Stimulated activated CD8-positive, alpha-beta memory T cell treated with anti-CD3 and anti-CD28 coated beads, Interleukin-7, amount 100 ng/mL, for 48 hours (primary cell): ENCODE measurements around the gene BMF.

Experiments used
- DNase-seq, 2 donors: peaks; one replicate each; pipeline ENCODE4 v3.0.0-alpha.2; 2020; ENCODE audit warnings: low read depth in 1 of 2; ENCODE audit errors: extremely low read depth in 1 of 2

Gene BMF

GRCh38 chr15:40050788-40051470, 57.8 kb downstream of the BMF start:
- DNase-seq: no peak

- no peak for DNase-seq
Observed at GRCh38 chr15:40048926-40049475, 59.7 kb downstream of the BMF start.

GRCh38 chr15:40048211-40048792, 60.4 kb downstream of the BMF start:
- no peak for DNase-seq

DNA sequence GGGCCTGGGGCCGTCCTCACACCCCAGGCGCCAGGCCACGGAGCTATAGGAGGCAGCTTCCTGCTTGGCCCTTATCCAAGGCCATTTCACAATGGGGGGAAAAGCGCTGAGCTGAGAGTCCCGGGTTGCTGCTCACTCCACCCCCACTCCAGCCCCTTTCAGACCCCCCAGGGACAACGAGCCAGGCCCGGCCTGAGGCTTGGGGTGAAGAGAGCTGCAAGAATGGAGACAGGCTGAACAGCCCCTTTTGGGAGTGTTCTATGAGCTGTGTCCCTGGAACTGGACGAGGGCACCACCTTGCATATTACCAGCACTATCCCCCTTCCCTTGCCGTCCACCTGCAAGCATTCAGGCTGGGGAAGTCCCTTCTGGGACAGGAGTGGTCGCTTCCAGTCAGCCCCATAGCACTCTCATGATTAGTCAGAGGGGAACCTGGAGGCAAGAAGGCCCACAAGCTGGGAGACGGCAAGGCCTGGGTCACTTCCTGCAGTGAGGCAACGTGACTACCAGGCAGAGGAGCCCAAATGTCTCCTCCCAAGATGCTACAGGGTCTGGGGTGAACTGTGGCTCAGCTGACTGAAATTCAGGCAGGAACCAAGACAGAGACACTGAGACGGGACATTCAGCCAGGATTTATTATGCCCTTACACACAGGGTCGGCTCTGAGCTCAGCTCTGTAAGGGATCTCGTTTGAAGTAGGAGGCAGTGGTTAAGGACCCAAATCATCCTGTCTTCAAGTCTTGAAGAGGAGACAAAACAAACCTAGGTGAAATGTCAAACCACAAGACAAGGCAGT, 61.1 kb downstream of the BMF start:
- peak; percentile 53 to 83 for DNase-seq

DNA sequence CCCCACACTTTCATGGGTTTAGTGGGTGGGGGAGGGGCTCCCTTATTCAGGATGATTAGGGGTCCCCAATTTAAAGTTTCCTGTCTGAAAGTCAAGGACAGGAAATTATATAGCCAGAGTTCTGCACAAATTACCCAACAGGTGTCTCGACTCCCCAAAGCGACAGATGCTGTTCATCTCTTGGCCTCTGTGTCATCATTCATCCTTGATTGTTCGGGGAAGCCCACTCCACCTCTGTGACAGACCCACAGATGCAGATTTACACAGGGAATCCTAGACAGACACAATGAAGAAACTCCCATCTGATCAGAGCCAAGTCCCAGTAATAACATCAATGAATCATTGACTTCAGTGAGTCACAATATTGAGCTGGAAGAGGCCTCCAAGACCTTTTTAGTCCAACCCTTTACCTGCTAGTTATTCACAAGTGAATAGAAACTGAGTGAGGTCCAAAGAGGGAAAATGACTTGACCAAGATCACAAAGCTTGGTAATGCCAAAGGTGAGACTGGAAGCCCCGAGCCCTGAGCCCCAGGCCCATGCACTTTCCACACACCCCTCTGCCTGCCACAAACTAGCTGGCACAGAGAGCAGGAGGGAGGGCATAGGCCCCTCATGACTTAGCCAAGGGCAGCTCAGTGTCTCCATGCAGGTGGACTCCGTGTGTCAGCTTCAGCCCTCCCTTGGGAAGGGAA, 61.8 kb downstream of the BMF start:
- no peak for DNase-seq

DNA sequence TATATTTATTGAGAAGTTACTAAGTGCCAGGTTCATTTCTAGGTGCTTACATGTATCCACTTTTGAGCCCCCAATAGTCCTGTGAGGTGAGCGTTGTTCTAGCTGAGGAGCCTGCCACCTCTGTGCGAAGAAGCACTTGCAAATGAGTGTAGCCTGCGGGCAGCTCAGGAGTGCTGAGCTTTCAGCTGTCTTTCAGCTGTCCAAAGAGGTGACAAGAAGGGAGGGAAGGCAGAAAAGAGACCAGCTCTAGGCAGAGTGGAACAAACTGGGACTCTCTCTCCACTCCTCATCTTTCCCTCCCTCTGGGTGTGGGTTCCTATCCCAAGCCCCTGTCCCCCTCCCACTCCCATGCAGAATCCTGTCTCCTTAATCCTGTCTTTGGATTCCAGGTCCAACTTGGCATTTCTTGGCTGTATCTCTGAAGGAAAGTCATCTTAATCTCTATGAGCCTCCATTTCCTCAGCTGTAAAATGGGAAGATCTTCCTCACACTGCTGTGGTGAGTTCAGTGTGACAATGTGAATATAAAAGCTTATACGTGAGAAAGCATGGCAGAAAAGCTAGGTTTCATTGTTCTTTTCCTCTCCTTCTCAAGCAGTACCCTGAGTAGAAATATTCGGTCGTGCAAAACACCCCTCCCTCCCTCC, 63.0 kb downstream of the BMF start:
- DNase-seq: no peak

DNA sequence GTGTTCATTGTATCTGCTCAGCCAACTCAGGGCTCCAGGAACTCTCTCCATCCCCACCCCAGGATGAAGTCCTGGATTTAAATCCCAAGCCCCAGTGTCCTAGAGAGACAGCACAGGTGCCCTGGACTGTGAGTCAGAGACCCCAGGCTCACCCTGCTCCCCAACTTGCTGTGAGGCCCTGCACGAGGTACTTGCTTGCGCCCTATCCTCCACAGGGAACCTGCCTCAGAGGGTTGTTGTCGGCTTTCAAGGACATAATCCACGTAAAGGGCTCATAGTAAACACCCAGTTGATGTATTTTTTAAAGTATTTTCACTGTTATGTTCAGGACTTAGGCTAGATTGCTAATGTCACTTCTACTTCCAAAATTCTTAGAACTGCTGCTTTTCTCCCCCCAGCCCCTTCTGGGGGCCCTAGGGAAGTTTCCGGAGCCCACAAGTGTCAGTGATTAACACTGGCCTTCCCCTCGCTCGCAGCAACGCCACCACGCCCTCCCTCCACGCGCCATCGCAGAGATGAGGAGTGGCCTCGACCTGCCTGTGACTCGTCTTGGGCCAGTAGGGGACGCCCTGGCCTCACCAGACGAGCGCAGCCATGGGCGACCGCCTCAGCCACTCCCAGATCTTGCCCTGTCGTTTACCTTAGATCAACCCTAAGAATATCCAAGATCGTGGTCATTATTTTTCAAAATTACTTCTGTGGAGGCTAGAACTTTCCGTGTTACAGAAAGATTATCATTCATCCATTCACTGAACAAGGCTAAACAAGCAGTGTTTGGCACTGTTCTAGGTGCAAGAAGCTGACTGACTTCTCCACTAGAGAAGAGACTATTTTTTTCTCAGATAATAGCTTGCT, 63.7 kb downstream of the BMF start:
- DNase-seq: peak; percentile 74 to 87

- no peak for DNase-seq
Observed at GRCh38 chr15:40043927-40044716, 64.6 kb downstream of the BMF start.

GRCh38 chr15:40042791-40043320, 65.8 kb downstream of the BMF start:
- DNase-seq: no peak

- no peak for DNase-seq
Observed at GRCh38 chr15:40040770-40041169, 67.9 kb downstream of the BMF start.

DNA sequence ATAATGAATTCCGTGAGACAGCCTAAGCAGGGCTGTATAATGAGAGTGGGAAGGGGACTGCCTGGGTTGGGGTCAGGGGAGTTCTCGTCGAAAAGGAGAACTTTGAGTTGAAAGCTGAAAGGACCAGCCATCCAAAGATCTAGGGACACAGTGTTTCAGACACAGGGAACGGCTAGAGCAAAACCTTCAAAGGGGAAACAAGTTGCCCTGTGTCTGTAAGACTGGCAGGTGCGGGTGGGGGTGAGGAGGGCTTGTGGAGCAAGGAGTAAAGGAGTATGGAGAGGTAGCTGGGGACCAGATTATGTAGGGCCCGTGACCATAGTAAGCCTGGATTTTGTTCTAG, 68.4 kb downstream of the BMF start:
- no peak for DNase-seq

DNA sequence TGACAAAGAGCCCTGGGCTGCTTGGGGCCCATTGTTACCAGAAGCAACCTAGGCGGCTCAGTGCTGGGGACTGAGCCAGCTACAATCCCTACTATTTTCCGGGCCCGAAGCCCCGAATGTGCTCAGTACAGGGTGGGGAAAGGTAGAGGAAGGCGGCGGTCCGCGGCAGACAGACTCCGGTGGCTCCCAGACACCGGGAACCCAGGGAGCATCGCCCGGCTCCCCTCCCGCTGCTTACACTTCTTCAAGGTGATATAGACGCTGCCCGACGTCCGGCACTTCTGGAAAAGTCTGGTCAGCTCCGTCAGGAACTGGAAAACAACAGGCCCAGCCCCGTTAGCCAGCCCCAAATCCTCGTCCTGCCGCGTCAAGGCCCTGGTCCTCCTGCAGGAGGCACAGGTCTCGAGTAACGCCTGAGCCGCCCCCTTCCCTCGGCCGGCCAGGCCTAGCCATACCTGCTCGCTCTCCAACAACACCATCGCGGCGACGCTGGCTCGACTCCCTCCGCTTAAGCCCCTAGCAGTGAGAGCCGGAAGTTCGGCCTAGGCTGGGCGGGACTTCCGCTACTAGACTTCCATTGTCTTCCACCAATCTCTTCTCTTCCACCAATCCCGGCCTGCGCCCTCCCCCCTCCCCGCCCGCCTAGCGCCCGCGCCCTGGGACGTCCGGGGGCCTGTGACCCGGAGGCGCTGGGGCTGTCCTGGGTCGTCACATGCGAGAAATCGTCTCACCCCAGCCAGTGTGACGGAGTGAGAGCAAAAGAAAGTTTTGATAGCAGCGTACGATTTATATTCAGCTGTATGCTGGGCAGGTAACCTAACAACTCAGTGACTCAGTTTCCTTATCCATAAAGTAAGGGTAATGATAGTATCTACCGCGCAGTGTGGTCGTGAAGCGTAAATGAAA, 69.8 kb downstream of the BMF start, which contains the start of gene SRP14:
Gene SRP14, minus strand, starts transcription at position 544 of the 906 bp plus-strand sequence. Its CDS starts 65 bp downstream, at position 479.
- DNase-seq: peak; percentile 92 to 95

DNA sequence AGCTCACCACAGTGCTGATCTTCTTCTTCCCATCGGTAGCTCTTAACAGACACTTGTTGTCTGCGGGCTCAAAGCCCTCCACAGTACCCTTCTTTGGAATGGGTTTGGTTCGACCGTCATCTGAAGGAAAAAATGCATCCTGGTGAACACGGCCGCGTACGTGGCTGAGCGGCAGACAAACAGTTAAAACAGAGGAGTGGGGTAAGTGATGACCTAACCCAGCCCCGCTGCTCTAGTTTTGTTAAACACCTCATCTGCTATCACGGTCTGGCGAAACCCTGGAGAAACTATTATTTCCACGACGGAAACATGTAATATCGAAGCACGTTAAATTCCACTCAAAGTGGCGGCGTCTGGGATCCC, 70.4 kb downstream of the BMF start:
- DNase-seq: no peak
